Keratinocyte (primary cell): ENCODE results near the gene MYBPHL. TPM values are rescaled to one million over a fixed set of nuclear protein-coding genes. Genes with fewer than 3 reads are reported as not detected.

Experiments
- DNase-seq: peaks from one replicate; pipeline ENCODE4 v3.0.0-alpha.2; 2011; ENCODE audit warnings: low read depth, missing footprints, low spot score
- FAIRE-seq: peaks from 2 replicates; lab custom pipeline; 2011; peaks lifted over from hg19 to GRCh38; lab: Jason Lieb, UNC
- H2AFZ ChIP-seq: 2 replicates; pipeline ENCODE4 v1.6.0; 2012; ENCODE audit warnings: low read length, control low read depth, inconsistent platforms; ENCODE audit not compliant: control insufficient read depth
- H3K27ac ChIP-seq: 2 replicates; pipeline ENCODE4 v1.5.1; 2011; ENCODE audit warnings: low read length; ENCODE audit not compliant: control insufficient read depth, insufficient read depth
- H3K27me3 ChIP-seq: 3 replicates; pipeline ENCODE4 v1.6.0; 2011; ENCODE audit warnings: low read length; ENCODE audit not compliant: control insufficient read depth, insufficient read depth; ENCODE audit errors: extremely low read depth
- H3K36me3 ChIP-seq, 2 experiments: 2 replicates in 1 of 2; 3 replicates in 1 of 2; pipeline ENCODE4 v1.5.1; 2011; ENCODE audit warnings: low read length in 2 of 2, mild to moderate bottlenecking in 1 of 2; ENCODE audit not compliant: control insufficient read depth in 2 of 2, insufficient read depth in 2 of 2; ENCODE audit errors: extremely low read depth in 1 of 2
- H3K4me1 ChIP-seq: 3 replicates; pipeline ENCODE4 v1.5.1; 2011; ENCODE audit warnings: low read length; ENCODE audit not compliant: control insufficient read depth, insufficient read depth; ENCODE audit errors: extremely low read depth
- H3K4me2 ChIP-seq: 3 replicates; pipeline ENCODE4 v1.6.0; 2011; ENCODE audit warnings: low read depth, low read length; ENCODE audit not compliant: control insufficient read depth, insufficient read depth; ENCODE audit errors: extremely low read depth
- H3K4me3 ChIP-seq, 3 experiments: fragments of 200-600 bp in 1 of 3; sonication (generic) in 1 of 3; 2 replicates in 2 of 3; 3 replicates in 1 of 3; pipeline ENCODE4 v1.5.1; 2011 to 2016; ENCODE audit warnings: low read length in 3 of 3, mild to moderate bottlenecking in 3 of 3, control low read depth in 2 of 3, inconsistent platforms in 1 of 3, low read depth in 1 of 3, mixed read lengths in 1 of 3, mixed run types in 1 of 3, moderate library complexity in 1 of 3; ENCODE audit not compliant: control insufficient read depth in 2 of 3, insufficient read depth in 2 of 3; ENCODE audit errors: extremely low read depth in 1 of 3
- H3K79me2 ChIP-seq: 2 replicates; pipeline ENCODE4 v1.6.0; 2012; ENCODE audit warnings: low read length; ENCODE audit not compliant: control insufficient read depth, insufficient read depth
- H3K9ac ChIP-seq: 3 replicates; pipeline ENCODE4 v1.6.0; 2011; ENCODE audit warnings: low read length; ENCODE audit not compliant: control insufficient read depth, insufficient read depth; ENCODE audit errors: extremely low read depth
- H3K9me1 ChIP-seq: 3 replicates; pipeline ENCODE4 v1.6.0; 2011; ENCODE audit warnings: low read length; ENCODE audit not compliant: control insufficient read depth, insufficient read depth; ENCODE audit errors: extremely low read depth
- H3K9me3 ChIP-seq: 2 replicates; pipeline ENCODE4 v1.5.1; 2012; ENCODE audit warnings: low read depth, low read length; ENCODE audit not compliant: control insufficient read depth
- H4K20me1 ChIP-seq: 3 replicates; pipeline ENCODE4 v1.6.0; 2011; ENCODE audit warnings: low read length; ENCODE audit not compliant: control insufficient read depth, insufficient read depth; ENCODE audit errors: extremely low read depth
- EZH2 ChIP-seq: IDR thresholded peaks from one replicate; pipeline ENCODE4 v1.6.1; 2012; ENCODE audit warnings: inconsistent platforms, mild to moderate bottlenecking, low read length, moderate library complexity
- dilution Hi-C: fragments of 300-500 bp; cut with MboI; formaldehyde crosslinking; loops from one replicate; pipeline ENCODE4 v1.7.0; 2020; ENCODE audit warnings: low sequenced_read_pairs; ENCODE audit not compliant: extremely low pct_ligation_motif_present
- polyA plus RNA-seq, 5 experiments: library from polyadenylated mRNA; depleted of rRNA in 3 of 5; stranded (reverse) in 3 of 5; stranded (forward) in 1 of 5; unstranded in 1 of 5; fragments of >200 nt; gene quantifications; 1 replicate in 1 of 5; 2 replicates in 3 of 5; 3 replicates in 1 of 5; pipeline versions ENCODE4 v1.2.1 to v1.2.3, GENCODE V29; 2011 to 2012; ENCODE audit warnings: missing spikeins in 2 of 5, low read depth in 1 of 5, low replicate concordance in 1 of 5
- TF ChIP-seq, protein P1 (sequence below), 3 experiments: IDR thresholded peaks in 1 of 3; conservative IDR thresholded peaks in 1 of 3; optimal IDR thresholded peaks in 1 of 3; 2 replicates in 2 of 3; 3 replicates in 1 of 3; pipeline versions ENCODE3 to v1.5.1; 2011; ENCODE audit warnings: low read length in 3 of 3, mild to moderate bottlenecking in 3 of 3, moderate library complexity in 2 of 3, control low read depth in 1 of 3, inconsistent platforms in 1 of 3; ENCODE audit not compliant: insufficient read depth in 2 of 3; ENCODE audit errors: extremely low read depth in 1 of 3

MYBPHL gene
- polyA plus RNA-seq, 1 donor (not counting 4 experiments of a cell fraction or from before 2014, with no cell fraction given), result 1.1 TPM

DNA sequence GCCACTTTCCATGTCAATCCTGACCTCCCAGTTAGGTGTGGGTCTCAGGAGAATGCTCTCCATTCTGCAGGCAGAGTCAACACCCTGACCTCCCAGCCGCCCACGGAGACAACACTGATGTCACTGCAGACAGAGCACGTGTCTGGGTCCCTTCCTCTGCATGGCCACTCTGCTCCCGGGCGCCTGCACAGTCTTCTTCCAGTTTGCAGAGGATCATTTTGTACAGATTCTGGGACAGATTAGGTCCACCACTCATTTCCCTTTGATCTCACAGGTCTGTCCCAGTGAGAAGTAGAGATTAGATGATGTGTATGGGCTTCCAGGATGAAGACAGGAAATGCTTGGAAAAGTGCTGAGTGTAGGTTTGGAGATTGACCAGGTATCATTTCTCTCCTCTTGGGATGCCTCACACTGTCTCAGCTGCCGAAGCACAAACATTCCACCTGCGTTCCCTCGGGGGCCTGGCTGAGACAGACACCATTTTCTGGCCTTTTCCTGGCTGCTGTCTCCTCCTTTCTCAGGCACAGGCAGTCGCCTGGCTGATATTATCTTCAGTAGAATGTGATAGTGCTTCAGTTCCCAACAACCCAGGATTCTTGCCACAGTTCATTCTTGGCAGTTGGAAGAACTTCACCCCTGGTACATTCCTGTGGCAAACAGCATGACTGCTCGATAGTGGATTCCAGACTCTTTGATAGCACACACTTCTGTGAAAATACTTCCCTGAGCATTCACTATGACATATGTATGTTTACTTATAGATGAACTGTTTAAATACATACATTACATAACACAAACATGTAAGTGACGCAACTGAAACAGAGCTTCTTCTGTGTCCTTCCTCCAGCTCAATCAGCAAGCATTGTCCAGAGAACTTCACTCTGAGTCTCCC is 7.9 kb downstream of the MYBPHL start:
- Histone ChIP-seq H3K4me3 (no peak overlapping the region), H3K9me3 (no peaks in the 10 kb centered on the region), H3K4me2 (peak overlapping the region; percentile 51), H3K9me1 (peaks cover 3% of the 10 kb centered on the region), H2AFZ (peak overlapping the region; percentile 75), H3K27me3 (no peaks in the 10 kb centered on the region), H3K27ac (no peak overlapping the region), H3K4me1 (peaks cover 29% of the 10 kb centered on the region), H3K9ac (no peak overlapping the region), H4K20me1 (no peaks in the 10 kb centered on the region), H3K36me3 (no peaks in the 10 kb centered on the region), H3K79me2 (no peaks in the 10 kb centered on the region)
- FAIRE-seq (peak; percentile 88), DNase-seq (no peak)
- TF ChIP-seq EZH2, result no peak
- TF ChIP-seq, protein P1, sequence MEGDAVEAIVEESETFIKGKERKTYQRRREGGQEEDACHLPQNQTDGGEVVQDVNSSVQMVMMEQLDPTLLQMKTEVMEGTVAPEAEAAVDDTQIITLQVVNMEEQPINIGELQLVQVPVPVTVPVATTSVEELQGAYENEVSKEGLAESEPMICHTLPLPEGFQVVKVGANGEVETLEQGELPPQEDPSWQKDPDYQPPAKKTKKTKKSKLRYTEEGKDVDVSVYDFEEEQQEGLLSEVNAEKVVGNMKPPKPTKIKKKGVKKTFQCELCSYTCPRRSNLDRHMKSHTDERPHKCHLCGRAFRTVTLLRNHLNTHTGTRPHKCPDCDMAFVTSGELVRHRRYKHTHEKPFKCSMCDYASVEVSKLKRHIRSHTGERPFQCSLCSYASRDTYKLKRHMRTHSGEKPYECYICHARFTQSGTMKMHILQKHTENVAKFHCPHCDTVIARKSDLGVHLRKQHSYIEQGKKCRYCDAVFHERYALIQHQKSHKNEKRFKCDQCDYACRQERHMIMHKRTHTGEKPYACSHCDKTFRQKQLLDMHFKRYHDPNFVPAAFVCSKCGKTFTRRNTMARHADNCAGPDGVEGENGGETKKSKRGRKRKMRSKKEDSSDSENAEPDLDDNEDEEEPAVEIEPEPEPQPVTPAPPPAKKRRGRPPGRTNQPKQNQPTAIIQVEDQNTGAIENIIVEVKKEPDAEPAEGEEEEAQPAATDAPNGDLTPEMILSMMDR (optimal IDR thresholded peaks at IDR 0.05 in 1 of 3, IDR thresholded peaks at IDR 0.05 in 1 of 3, conservative IDR thresholded peaks at IDR 0.05 in 1 of 3; ENCODE audit: extremely low read depth in 1 of 3, insufficient read depth in 2 of 3, low read length in 3 of 3), result no peak
- dilution Hi-C loops, result no loop called here

DNA sequence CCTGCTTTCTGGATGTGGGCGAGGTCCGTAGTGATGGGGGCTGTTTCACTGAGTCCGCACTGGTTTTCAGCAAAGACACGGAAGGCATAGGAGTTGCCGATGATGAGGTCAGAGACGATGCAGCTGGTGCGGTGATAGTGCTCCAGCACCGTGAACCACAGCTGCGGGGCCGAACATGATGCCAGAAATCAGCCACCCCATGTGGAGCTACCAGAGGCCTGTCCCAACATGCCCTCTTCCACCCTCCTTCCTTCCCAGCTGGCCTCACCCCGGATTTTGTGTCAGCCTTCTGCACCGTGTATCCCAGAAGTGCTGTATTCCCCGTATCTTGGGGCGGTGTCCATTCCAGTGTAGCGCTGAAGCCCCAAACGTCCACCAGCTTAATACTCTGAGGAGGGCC is 10.0 kb downstream of the MYBPHL start:
- Histone ChIP-seq H3K9ac (no peak overlapping the region), H4K20me1 (no peaks in the 10 kb centered on the region), H3K9me3 (no peaks in the 10 kb centered on the region), H3K27me3 (no peaks in the 10 kb centered on the region), H3K4me2 (peak overlapping the region; percentile 32), H3K4me3 (no peak overlapping the region), H3K9me1 (peaks cover 3% of the 10 kb centered on the region), H2AFZ (peak overlapping the region; percentile 58), H3K79me2 (no peaks in the 10 kb centered on the region), H3K4me1 (peaks cover 30% of the 10 kb centered on the region), H3K27ac (no peak overlapping the region), H3K36me3 (no peaks in the 10 kb centered on the region)
- dilution Hi-C loops, result no loop called here
- DNase-seq (no peak), FAIRE-seq (no peak)
- TF ChIP-seq, protein P1 (optimal IDR thresholded peaks at IDR 0.05 in 1 of 3, IDR thresholded peaks at IDR 0.05 in 1 of 3, conservative IDR thresholded peaks at IDR 0.05 in 1 of 3; ENCODE audit: extremely low read depth in 1 of 3, insufficient read depth in 2 of 3, low read length in 3 of 3), result no peak
- TF ChIP-seq EZH2, result no peak
